Mesothelial cell of epicardium (in vitro differentiated cells): ENCODE data around the gene TFAP2A. TPM values are rescaled to one million over a fixed set of nuclear protein-coding genes. Genes with fewer than 3 reads are reported as not detected.

Source experiments
- DNase-seq, 2 experiments: peaks; one replicate each; pipeline ENCODE4 v3.0.0; 2021; ENCODE audit warnings: low spot score in 2 of 2; ENCODE audit not compliant: unreplicated experiment in 2 of 2
- H3K27ac Mint-ChIP-seq: 2 replicates; pipeline ENCODE4 v1.8.0; 2021; ENCODE audit warnings: mixed read lengths
- H3K27me3 Mint-ChIP-seq: 2 replicates; pipeline ENCODE4 v1.8.0; 2021; ENCODE audit warnings: low read depth, mixed read lengths
- H3K36me3 Mint-ChIP-seq: 2 replicates; pipeline ENCODE4 v1.8.0; 2021; ENCODE audit warnings: mixed read lengths
- H3K4me1 Mint-ChIP-seq: 2 replicates; pipeline ENCODE4 v1.8.0; 2021; ENCODE audit warnings: mixed read lengths
- H3K4me3 Mint-ChIP-seq: 2 replicates; pipeline ENCODE4 v1.8.0; 2021; ENCODE audit warnings: mild to moderate bottlenecking, moderate library complexity, mixed read lengths
- H3K9me3 Mint-ChIP-seq: 2 replicates; pipeline ENCODE4 v1.8.0; 2021; ENCODE audit warnings: mixed read lengths
- total RNA-seq: library from RNA; stranded (reverse); gene quantifications from 3 replicates; pipeline ENCODE4 v1.2.1, GENCODE V29; 2021
- TF ChIP-seq, protein P1 (sequence below): fragments of 200-600 bp; sonication (generic); IDR thresholded peaks from one replicate; pipeline ENCODE4 v1.5.0; 2021; ENCODE audit warnings: antibody characterized with exemption; ENCODE audit not compliant: unreplicated experiment

The TFAP2A gene
- total RNA-seq, 1 donor from 2014 or later, result 62.4 TPM

DNA sequence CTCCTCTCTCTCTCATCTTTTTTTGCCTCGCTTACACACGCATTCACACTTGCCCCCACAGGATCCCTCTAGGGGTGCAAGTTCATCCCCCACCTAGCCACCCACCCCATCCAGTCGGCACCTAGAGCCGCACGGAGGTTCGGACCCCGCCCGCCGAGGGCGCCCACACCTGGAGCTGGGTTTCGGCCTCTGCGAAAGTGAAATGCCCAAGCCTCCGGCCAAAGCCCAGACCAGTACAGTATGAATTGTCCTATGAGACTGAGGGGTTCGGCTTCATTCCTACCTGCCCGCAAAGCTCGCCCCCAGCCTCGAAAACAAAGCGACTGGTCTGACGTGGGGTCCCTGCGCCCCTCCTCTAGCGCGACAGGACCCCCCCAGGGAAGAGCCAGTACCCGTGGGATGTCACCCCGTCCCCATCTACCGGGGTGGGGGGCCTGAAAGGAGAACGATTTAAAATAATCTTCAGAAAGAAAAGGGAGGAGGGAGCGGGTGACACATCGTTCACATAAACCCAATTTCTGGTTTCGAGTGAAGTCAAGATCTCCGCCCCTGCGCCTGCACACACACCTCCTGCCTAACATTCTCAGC, 1.5 kb downstream of the TFAP2A start:
- Mint-ChIP-seq H3K36me3 (peaks cover 13% of the 10 kb centered on the region), H3K9me3 (no peaks in the 10 kb centered on the region), H3K4me1 (peaks cover 77% of the 10 kb centered on the region), H3K27me3 (peaks cover 87% of the 10 kb centered on the region), H3K27ac (peak overlapping the region; percentile 100), H3K4me3 (peak overlapping the region; percentile 98)
- TF ChIP-seq, protein P1, sequence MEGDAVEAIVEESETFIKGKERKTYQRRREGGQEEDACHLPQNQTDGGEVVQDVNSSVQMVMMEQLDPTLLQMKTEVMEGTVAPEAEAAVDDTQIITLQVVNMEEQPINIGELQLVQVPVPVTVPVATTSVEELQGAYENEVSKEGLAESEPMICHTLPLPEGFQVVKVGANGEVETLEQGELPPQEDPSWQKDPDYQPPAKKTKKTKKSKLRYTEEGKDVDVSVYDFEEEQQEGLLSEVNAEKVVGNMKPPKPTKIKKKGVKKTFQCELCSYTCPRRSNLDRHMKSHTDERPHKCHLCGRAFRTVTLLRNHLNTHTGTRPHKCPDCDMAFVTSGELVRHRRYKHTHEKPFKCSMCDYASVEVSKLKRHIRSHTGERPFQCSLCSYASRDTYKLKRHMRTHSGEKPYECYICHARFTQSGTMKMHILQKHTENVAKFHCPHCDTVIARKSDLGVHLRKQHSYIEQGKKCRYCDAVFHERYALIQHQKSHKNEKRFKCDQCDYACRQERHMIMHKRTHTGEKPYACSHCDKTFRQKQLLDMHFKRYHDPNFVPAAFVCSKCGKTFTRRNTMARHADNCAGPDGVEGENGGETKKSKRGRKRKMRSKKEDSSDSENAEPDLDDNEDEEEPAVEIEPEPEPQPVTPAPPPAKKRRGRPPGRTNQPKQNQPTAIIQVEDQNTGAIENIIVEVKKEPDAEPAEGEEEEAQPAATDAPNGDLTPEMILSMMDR, result no peak
- DNase-seq, result no peak

DNA sequence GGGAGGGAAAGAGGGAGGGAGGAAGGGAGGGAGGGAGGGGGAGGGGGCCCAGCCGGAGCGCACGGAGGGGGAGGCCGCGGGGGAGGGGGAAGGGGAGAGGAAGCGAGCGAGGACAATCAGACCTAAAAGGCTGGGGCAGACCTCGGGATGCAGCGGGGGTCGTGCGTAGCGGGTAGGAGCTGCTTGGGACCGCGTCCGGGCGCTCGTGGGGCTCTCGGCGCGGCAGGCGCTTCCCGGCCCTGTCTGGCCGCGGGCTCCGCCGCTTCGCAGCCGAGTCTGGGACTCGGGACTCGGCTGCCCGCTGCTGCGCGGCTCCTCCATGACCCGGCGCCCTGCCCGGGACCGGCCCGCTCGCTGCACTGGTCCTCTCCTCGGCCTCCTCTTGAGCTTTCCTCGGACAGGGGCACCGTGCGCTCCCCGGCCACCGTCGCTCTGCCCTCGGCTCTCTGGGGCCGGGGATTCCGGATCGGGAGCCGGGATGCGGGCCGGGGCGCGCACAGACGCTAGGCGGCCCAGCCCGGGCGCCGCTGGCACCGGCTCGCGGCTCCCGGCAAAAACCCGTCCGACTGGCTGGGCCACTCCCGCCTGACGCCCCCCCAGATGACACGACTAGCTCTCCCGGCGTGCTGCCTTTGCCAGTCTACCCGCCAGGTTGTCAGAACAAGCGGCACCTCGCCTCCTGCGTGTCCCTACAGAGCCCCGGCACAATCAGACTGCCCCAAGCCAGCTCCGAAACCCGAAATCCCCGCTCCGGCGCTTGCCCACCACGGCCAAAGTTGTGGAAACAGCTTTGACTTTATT, 2.2 kb downstream of the TFAP2A start:
- no peaks in the 10 kb centered on the region for H3K9me3 Mint-ChIP-seq
- TF ChIP-seq, protein P1, result no peak
- H3K4me1 Mint-ChIP-seq, result peaks cover 77% of the 10 kb centered on the region
- peaks cover 85% of the 10 kb centered on the region for H3K27me3 Mint-ChIP-seq
- peak in 1 of 2 experiments; percentile 84 for DNase-seq
- H3K36me3 Mint-ChIP-seq, result peaks cover 13% of the 10 kb centered on the region
- peak overlapping the region; percentile 100 for H3K27ac Mint-ChIP-seq
- H3K4me3 Mint-ChIP-seq, result peak overlapping the region; percentile 98

DNA sequence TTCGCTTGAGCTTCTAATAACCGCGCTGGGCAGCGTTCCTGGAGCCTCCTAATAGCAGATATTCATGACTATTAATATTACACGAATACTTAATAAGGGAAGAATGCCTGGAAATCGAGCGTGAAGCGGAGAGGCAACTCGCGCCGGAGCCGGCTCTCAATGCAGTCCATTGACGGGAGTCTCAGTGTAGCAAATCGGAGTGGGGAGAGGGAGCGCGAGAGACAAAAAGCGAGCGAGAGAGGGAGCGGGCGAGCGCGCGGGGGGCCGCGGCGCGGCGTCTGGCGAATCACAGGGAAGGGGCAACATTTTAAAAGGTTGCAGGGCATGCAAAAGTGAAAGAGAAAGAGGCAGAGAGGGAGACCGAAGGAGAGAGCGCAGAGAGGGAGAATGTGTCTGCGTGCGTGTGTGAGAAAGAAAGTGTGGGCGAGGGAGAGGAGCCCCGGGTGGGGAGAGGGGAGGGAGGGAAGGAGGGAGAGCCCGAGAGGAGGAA, 2.9 kb downstream of the TFAP2A start:
- Mint-ChIP-seq H3K4me1 (peaks cover 77% of the 10 kb centered on the region), H3K36me3 (peaks cover 13% of the 10 kb centered on the region)
- peak in 1 of 2 experiments; percentile 81 for DNase-seq

DNA sequence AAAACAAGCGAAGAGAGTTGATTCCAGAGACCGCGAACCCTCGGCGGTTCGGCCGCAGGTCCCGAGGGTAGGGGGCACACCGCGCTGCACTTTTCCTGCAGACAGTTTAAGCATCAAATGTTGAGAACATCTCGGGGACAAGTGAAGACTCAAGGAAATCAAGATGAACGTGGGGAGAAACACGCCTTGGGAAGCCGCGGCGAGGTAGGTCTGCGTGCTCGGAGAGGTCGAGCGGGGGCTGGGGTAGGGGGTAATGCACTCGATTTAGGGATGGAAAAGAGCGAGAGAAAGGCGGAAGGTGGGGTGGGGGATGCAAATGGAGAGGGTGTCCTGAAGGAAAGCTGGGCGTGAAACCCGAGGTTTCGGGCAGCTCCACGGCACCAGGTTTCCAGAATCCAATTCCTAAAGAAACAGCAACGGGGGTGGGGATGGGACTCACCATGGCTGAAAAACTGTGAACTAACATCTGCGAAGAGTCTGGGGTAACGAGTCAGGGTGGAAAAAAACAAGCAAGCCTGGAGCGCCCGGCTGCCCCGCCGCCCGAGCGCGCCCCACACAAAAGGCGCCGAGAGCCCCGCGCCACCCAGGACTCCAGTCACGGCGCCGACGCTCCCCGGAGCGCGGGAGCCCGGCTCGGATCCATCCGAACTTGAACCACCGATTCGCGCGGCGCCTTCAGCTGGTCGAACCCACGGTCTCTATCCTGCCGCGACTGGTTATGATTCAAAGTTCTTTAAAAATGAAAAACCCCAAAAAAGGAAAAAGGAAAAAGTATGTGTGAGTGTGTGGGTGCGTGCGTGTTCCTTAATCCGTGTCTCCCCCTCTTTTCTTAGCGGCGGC, 3.5 kb downstream of the TFAP2A start:
- no peak for DNase-seq
- Mint-ChIP-seq H3K4me1 (peaks cover 77% of the 10 kb centered on the region), H3K27me3 (peaks cover 83% of the 10 kb centered on the region), H3K9me3 (no peaks in the 10 kb centered on the region), H3K36me3 (peaks cover 13% of the 10 kb centered on the region), H3K27ac (peak overlapping the region; percentile 100), H3K4me3 (peak overlapping the region; percentile 98)
- TF ChIP-seq, protein P1, result no peak

More for the DNA sequence above, 2.9 kb downstream of the TFAP2A start:
- Mint-ChIP-seq H3K9me3 (no peaks in the 10 kb centered on the region), H3K27me3 (peaks cover 84% of the 10 kb centered on the region), H3K4me3 (peak overlapping the region; percentile 98), H3K27ac (peak overlapping the region; percentile 100)
- TF ChIP-seq, protein P1, result no peak

DNA sequence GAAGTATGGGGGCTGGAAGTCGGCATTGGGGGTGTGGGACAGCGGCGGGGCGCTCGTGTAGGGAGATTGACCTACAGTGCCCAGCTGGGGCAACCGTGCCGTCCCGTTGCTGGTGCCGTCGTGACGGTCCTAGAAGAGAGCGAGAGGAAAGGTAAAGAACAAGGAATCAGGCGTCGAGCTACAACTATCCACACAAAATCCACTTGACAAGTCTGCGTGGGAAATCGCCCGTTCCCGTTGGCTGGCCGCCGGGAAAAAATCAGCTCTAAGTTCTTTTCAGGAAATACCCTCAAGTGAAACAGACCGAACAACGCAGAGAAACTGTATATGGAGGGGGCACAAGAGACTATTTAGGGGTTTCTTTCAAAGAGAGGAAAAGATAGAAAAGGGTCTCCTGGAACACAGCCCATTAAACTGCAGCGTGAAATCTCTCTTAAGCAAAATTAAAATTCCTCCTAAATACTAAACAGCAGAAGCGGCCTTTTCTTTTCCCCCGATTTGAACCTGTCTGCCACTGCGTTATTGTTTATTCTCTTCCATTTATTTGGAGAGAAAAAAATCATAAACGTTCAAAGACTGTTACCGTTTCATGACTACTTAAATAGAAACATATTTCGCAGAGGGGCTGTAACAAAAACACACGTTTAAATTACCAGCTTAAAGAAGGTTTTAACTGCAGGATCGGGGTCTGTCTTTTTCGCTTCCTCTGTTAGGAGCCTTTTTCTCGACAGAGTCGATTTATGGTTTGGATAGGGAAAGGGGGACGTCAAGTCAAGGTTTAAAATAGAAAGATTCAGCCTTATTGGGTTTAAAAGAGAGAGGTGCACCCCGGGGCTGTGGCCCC, 4.4 kb downstream of the TFAP2A start:
- peaks cover 80% of the 10 kb centered on the region for H3K27me3 Mint-ChIP-seq
- DNase-seq, result no peak
- TF ChIP-seq, protein P1, result no peak
- peaks cover 14% of the 10 kb centered on the region for H3K36me3 Mint-ChIP-seq
- H3K4me1 Mint-ChIP-seq, result peaks cover 80% of the 10 kb centered on the region
- no peaks in the 10 kb centered on the region for H3K9me3 Mint-ChIP-seq
- peak overlapping the region; percentile 100 for H3K27ac Mint-ChIP-seq
- H3K4me3 Mint-ChIP-seq, result peak overlapping the region; percentile 98
